HG02759 (cell line): Measurements from ENCODE around the gene SYT12.

Experiments used
- ATAC-seq: cut with Tn5 transposase; IDR thresholded peaks from one replicate; pipeline ENCODE4 v1.9.1; 2021; ENCODE audit warnings: mild to moderate bottlenecking, moderate library complexity; ENCODE audit not compliant: unreplicated experiment

Gene SYT12

GRCh38 chr11:67095214-67095507 lies 72.2 kb downstream of the SYT12 start:
- no peak for ATAC-seq

GRCh38 chr11:67098799-67099429 lies 76.0 kb downstream of the SYT12 start:
- no peak for ATAC-seq

GRCh38 chr11:67099831-67100324 lies 76.9 kb downstream of the SYT12 start:
- ATAC-seq = peak; percentile 37
